CD8-positive, alpha-beta memory T cell (primary cell): Measurements from ENCODE around the gene PWWP2B. TPM values are rescaled to one million over a fixed set of nuclear protein-coding genes. Genes with fewer than 3 reads are reported as not detected.

Experiments
- CTCF ChIA-PET: fragments of 350-600 bp; sonication (Branson Sonifier 250); formaldehyde crosslinking; loops from one replicate; lab custom pipeline; 2021; ENCODE audit warnings: antibody characterized with exemption; lab: Charles Lee
- POLR2A ChIA-PET: fragments of 350-600 bp; sonication (Branson Sonifier 250); formaldehyde crosslinking; loops from one replicate; lab custom pipeline; 2021; ENCODE audit warnings: antibody characterized with exemption; lab: Charles Lee
- DNase-seq, 5 donors: peaks; one replicate each; pipeline versions ENCODE4 v3.0.0 to v3.0.0-alpha.2; 2020 to 2022; ENCODE audit warnings: mixed read lengths in 1 of 5
- H3K27ac ChIP-seq: one replicate; pipeline ENCODE4 v1.7.0; 2013; ENCODE audit warnings: low read depth, mild to moderate bottlenecking, low read length, moderate library complexity
- H3K27me3 ChIP-seq: 2 replicates; pipeline ENCODE4 v1.7.0; 2013; ENCODE audit warnings: low read length, mild to moderate bottlenecking; ENCODE audit not compliant: insufficient read depth, poor library complexity, severe bottlenecking
- H3K36me3 ChIP-seq: 2 replicates; pipeline ENCODE4 v1.7.0; 2013; ENCODE audit warnings: mild to moderate bottlenecking, low read length, moderate library complexity; ENCODE audit not compliant: insufficient read depth
- H3K4me1 ChIP-seq: 2 replicates; pipeline ENCODE4 v1.7.0; 2013; ENCODE audit warnings: mild to moderate bottlenecking, low read length, moderate library complexity; ENCODE audit not compliant: insufficient read depth
- H3K4me3 ChIP-seq: 2 replicates; pipeline ENCODE4 v1.7.0; 2013; ENCODE audit warnings: mild to moderate bottlenecking, low read length
- H3K9me3 ChIP-seq: 2 replicates; pipeline ENCODE4 v1.7.0; 2013; ENCODE audit warnings: mild to moderate bottlenecking, low read length
- H3K27ac Mint-ChIP-seq, 8 donors: one replicate each; pipeline ENCODE4 v1.8.0; 2020 to 2021; ENCODE audit warnings: mixed read lengths in 8 of 8, mild to moderate bottlenecking in 6 of 8, inconsistent platforms in 3 of 8, moderate library complexity in 3 of 8
- H3K27me3 Mint-ChIP-seq, 2 donors: one replicate each; pipeline ENCODE4 v1.8.0; 2020 to 2021; ENCODE audit warnings: mixed read lengths in 2 of 2, mild to moderate bottlenecking in 1 of 2, moderate library complexity in 1 of 2
- H3K36me3 Mint-ChIP-seq, 3 donors: one replicate each; pipeline ENCODE4 v1.8.0; 2020 to 2021; ENCODE audit warnings: mixed read lengths in 3 of 3, inconsistent platforms in 1 of 3, mild to moderate bottlenecking in 1 of 3
- H3K4me1 Mint-ChIP-seq, 3 donors: one replicate each; pipeline ENCODE4 v1.8.0; 2020 to 2021; ENCODE audit warnings: mixed read lengths in 3 of 3, inconsistent platforms in 1 of 3, mild to moderate bottlenecking in 1 of 3
- H3K4me3 Mint-ChIP-seq, 7 donors: one replicate each; pipeline ENCODE4 v1.8.0; 2020 to 2021; ENCODE audit warnings: mixed read lengths in 7 of 7, mild to moderate bottlenecking in 6 of 7, moderate library complexity in 4 of 7, inconsistent platforms in 2 of 7
- H3K9me3 Mint-ChIP-seq, 5 donors: one replicate each; pipeline ENCODE4 v1.8.0; 2020 to 2022; ENCODE audit warnings: mixed read lengths in 5 of 5, mild to moderate bottlenecking in 3 of 5, moderate library complexity in 2 of 5, inconsistent platforms in 1 of 5
- polyA plus RNA-seq: library from polyadenylated mRNA; unstranded; fragments of 300-500 nt; fragmentation: Illumina TruSeq; gene quantifications from one replicate; pipeline ENCODE4 v1.2.3, GENCODE V29; 2021
- total RNA-seq, 2 experiments: library from RNA; stranded (reverse); gene quantifications; one replicate each; pipeline ENCODE4 v1.2.3, GENCODE V29; 2021

PWWP2B gene
- total and polyA plus RNA-seq, 3 experiments from 2014 or later: 3.1 to 4.4 (median 3.7) TPM

DNA sequence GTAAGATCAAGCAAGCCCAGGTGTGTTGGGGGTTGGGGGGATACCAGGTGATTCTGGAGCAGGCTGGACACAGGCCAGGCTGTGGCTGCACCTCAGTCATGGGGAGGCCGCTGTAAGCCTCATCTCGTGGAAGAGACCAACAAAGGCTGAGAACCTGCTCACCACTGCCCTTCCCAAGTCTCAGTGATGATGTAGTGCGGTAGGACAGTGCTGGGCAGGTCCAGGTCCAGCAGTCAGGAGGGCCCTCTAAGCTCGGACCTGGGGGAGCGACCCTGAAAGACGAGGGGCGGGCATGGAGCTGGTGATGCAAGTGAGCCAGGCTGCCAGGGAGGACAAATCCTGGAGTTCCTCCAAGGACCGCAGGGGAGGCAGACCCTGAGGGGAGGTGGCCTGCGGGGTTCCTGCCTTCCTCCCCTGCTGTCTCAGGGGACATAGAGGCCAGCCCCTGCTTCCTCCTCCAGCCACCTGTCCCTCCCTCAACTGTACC lies 3.3 kb upstream of the PWWP2B start:
- Mint-ChIP-seq H3K4me3 (peak overlapping the region in 2 of 7 donors; percentile 25 to 52), H3K9me3 (no peaks in the 10 kb centered on the region), H3K27me3 (no peaks in the 10 kb centered on the region), H3K27ac (peak overlapping the region in 7 of 8 donors; percentile 40 to 93 (median 63)), H3K36me3 (peaks cover 0 to 2% (median 0%) of the 10 kb centered on the region in 3 donors), H3K4me1 (peaks cover 6 to 28% (median 11%) of the 10 kb centered on the region in 3 donors)
- no peaks in the 10 kb centered on the region for H3K27me3 ChIP-seq
- peaks cover 12% of the 10 kb centered on the region for H3K4me1 ChIP-seq
- H3K36me3 ChIP-seq: no peaks in the 10 kb centered on the region
- H3K4me3 ChIP-seq: no peak overlapping the region
- H3K27ac ChIP-seq: no peak overlapping the region
- H3K9me3 ChIP-seq: no peaks in the 10 kb centered on the region
- CTCF ChIA-PET: interaction anchor here (1.7 to 1.8 kb wide), 2 partner anchors 50 to 55 kb away, joined by 5 read pairs; no protein-coding TSS in a partner anchor
- no peak for DNase-seq
- POLR2A ChIA-PET: no interaction called here

DNA sequence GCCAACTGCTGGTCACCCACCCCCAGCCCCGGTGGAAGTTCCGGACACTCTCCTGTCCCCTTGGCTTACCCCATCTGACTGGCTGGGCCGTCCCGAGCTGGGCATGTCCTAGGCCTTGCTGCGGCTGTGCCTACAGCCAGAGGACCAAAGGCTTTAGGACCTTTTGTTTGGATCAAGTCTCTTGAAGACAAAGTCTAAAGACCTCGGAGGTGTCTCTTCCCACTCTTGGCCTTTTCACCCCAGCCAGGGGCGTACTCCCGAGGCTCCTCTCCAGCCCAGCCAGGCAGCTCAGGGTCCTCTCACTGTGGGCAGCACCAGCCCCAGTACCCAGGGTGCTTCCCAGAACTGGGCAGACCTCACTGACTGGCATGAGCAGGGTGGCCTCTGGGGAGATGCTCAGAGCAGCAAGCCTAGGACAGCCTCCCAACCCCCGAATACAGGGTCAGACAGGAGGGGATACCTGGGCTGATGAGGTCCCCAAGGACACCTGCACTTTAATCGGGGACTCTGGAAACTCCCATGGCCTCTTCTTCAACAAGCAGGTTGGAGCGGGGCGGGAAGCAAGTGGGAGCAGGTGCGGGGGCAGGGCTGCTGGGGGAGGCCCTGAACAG lies 2.7 kb upstream of the PWWP2B start:
- Mint-ChIP-seq H3K27me3 (no peaks in the 10 kb centered on the region), H3K4me3 (peak overlapping the region in 5 of 7 donors; percentile 25 to 77 (median 63)), H3K36me3 (peaks cover 0 to 2% (median 0%) of the 10 kb centered on the region in 3 donors), H3K9me3 (no peaks in the 10 kb centered on the region), H3K4me1 (peaks cover 6 to 34% (median 11%) of the 10 kb centered on the region in 3 donors), H3K27ac (peak overlapping the region in 6 of 8 donors; percentile 44 to 91 (median 68))
- DNase-seq: no peak
- ChIA-PET CTCF (interaction anchor here (1.8 kb wide), 1 partner anchor 49 kb away, joined by 5 read pairs; no protein-coding TSS in a partner anchor), POLR2A (no interaction called here)
- no peaks in the 10 kb centered on the region for H3K9me3 ChIP-seq
- no peaks in the 10 kb centered on the region for H3K36me3 ChIP-seq
- H3K4me3 ChIP-seq: no peak overlapping the region
- H3K27me3 ChIP-seq: no peaks in the 10 kb centered on the region
- H3K27ac ChIP-seq: no peak overlapping the region
- H3K4me1 ChIP-seq: peaks cover 12% of the 10 kb centered on the region

DNA sequence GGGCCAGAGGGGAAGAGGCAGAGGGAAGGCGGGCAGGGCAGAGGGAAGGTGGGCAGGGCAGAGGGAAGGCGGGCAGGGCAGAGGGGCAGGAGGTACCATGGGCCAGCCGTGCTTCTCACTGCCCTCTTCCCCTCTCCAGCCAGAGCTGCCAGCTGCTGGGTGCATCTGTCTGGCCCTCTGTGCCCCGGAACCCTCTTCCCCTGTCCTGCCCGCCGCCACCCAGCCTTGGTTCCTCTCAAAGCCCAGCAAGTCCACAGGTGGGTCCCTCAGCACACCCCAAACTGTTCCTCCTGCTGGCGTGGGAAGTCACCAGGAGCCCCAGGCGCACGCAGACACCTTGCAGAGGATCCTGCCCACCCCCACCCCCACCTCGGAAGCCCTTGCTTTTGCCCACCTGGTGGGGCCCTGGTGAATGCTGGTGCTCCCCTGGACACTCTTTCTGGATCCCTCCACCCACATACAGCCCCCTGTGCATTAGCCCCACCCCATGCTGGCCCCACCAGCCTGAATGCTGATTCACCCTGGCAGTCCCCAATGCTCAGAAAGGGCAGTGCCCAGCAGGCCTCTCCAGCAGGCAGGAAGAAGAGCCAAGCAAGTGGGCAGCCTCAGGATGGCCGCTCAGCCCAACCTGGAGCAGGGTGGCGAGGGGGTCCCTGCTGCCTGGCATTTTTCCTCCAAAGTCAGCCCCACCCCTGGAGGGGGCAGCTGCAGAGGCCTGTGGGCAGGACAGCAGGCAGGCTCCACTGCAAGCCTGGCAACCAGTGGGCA lies 1.9 kb upstream of the PWWP2B start:
- H3K27me3 ChIP-seq: no peaks in the 10 kb centered on the region
- Mint-ChIP-seq H3K27me3 (no peaks in the 10 kb centered on the region), H3K4me3 (peak overlapping the region; percentile 38 to 77 (median 65)), H3K27ac (peak overlapping the region; percentile 44 to 98 (median 76)), H3K36me3 (peaks cover 0 to 2% (median 0%) of the 10 kb centered on the region in 3 donors), H3K9me3 (no peaks in the 10 kb centered on the region), H3K4me1 (peaks cover 6 to 42% (median 15%) of the 10 kb centered on the region in 3 donors)
- no peak for DNase-seq
- no peaks in the 10 kb centered on the region for H3K9me3 ChIP-seq
- CTCF ChIA-PET: no interaction called here
- no peak overlapping the region for H3K27ac ChIP-seq
- H3K4me1 ChIP-seq: peaks cover 17% of the 10 kb centered on the region
- no peak overlapping the region for H3K4me3 ChIP-seq
- POLR2A ChIA-PET: no interaction called here
- H3K36me3 ChIP-seq: no peaks in the 10 kb centered on the region

DNA sequence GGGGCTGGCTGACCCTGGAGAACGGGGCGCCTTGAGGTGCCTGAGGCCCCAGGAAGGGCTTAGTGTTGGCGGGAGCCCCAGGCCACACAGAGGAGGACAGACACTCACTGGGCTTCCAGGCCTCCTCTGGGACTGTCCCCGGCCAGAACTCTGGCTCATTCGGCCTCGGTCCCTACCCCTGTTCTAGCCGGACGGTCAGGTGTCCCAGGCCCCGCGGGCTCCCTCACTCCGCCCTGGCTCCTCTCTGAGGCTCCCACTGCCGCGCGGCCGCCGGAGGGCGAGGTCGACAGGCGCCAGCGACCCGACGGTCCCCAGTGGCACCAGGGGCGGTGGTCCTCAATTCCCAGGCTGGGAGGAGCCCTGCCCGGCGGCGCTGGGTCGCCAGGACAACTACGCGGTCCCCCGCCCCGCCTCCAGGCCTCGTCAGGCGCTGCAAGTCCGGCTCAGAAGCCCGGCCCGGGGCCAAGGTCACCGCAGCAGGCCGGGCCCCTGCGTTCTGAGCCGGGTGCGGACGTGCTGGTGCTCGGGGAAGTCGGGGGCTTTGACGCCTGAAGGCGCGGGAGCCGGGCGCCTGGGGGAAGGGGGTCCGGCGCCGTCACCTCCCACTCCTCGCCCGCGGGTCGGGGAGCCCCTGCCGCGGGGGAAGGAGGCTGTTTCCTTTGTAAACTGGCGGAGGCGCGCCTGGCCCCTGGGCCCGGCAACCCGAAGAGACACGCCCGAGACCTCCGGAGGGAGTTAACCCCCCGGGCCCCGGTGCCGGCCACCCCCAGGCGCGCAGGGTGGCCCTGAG lies 1.1 kb upstream of the PWWP2B start:
- H3K27me3 Mint-ChIP-seq: no peaks in the 10 kb centered on the region
- H3K36me3 Mint-ChIP-seq: peaks cover 0 to 2% (median 0%) of the 10 kb centered on the region in 3 donors
- Histone ChIP-seq H3K36me3 (no peaks in the 10 kb centered on the region), H3K27me3 (no peaks in the 10 kb centered on the region), H3K27ac (peak overlapping the region; percentile 43), H3K9me3 (no peaks in the 10 kb centered on the region), H3K4me1 (peaks cover 17% of the 10 kb centered on the region), H3K4me3 (no peak overlapping the region)
- POLR2A ChIA-PET: no interaction called here
- H3K27ac Mint-ChIP-seq: peak overlapping the region in 2 of 8 donors; percentile 67 to 98
- H3K4me1 Mint-ChIP-seq: peaks cover 6 to 47% (median 17%) of the 10 kb centered on the region in 3 donors
- no peak for DNase-seq
- peak overlapping the region in 2 of 7 donors; percentile 23 to 37 for H3K4me3 Mint-ChIP-seq
- H3K9me3 Mint-ChIP-seq: no peaks in the 10 kb centered on the region
- CTCF ChIA-PET: no interaction called here

DNA sequence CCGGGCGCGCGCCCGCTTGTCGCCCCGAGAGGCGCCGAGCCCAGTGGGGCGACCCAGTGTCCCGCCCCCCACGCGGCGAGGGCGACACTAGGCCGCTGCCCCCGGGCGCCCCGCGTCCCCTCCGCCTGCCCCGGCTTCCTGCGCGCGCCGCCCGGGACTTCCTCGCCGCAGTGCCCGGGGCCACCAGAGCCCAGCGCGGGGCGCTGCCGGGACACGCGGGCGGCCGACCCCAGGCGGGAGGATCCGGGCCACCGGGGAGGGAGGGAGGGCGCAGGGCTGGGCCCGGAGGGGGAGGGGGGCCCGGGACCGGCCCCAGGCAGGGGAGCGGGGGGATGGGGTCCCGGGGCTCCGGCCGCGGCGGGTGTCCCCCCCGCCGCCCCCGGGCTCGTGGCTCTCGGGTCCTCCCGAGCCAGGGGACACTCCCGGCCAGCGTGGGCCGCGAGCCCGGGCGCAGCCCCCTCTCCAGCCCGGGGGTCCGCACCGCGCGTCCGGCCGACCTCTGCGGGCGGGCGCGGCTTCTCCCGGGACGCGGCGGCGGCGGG lies 435 bp upstream of the PWWP2B start:
- CTCF ChIA-PET: interaction anchor here (1.0 to 4.0 kb wide), 2 partner anchors 9 to 50 kb away, joined by 4 to 17 read pairs; no protein-coding TSS in a partner anchor
- Mint-ChIP-seq H3K4me1 (peaks cover 6 to 47% (median 17%) of the 10 kb centered on the region in 3 donors), H3K9me3 (no peaks in the 10 kb centered on the region), H3K27ac (no peak overlapping the region), H3K4me3 (no peak overlapping the region), H3K27me3 (no peaks in the 10 kb centered on the region), H3K36me3 (peaks cover 0 to 2% (median 0%) of the 10 kb centered on the region in 3 donors)
- H3K4me3 ChIP-seq: no peak overlapping the region
- POLR2A ChIA-PET: interaction anchor here (2.3 kb wide), 1 partner anchor 50 kb away, joined by 15 read pairs; no protein-coding TSS in a partner anchor
- peak overlapping the region; percentile 43 for H3K27ac ChIP-seq
- H3K27me3 ChIP-seq: no peaks in the 10 kb centered on the region
- peak; percentile 58 to 80 (median 76) for DNase-seq
- H3K36me3 ChIP-seq: no peaks in the 10 kb centered on the region
- H3K4me1 ChIP-seq: peaks cover 17% of the 10 kb centered on the region
- H3K9me3 ChIP-seq: no peaks in the 10 kb centered on the region

DNA sequence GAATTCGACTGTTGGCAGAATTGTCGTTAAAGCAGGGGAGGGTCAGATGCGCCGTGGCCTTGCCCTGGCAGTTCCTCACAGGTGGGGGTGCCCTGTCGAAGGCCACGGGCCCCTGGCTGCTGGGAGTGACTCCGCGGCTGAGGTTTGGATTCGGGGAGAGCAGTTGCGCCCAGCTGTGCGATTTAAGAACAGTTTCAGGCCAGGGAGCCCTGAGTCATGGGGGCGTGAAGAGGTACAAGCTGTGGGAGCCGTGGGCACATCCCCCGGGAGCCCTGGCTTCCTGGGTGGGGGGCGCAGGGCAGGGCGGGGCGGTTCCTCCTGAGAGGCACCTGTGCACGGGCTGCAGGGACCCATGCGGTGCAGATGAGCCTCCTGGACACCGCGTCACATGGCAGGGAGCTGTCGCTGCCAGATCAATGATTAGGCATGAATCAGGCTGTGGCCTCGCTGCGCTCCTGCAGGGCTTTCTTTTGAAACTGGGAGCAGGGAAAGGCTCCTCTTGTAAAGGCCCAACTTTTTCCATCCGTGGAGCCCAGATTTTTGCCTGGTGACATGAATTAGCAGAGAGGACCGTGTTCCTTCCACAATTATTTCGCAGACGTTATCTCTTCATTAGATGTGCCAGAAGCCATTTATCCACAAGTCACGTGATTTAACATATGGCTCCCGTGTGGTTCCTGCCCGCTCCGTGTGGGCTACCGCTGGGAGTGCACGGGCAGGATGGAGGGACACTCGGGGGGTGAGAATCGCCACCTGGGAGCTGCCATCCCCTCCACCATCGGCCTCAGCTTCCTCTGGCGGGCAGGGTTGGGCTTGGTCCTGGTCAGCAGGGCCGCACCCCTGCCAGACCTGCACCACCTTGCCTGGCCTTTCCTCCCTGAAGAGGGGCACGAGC lies 918 bp downstream of the PWWP2B start:
- Mint-ChIP-seq H3K36me3 (peaks cover 0 to 2% (median 0%) of the 10 kb centered on the region in 3 donors), H3K4me3 (peak overlapping the region; percentile 80 to 90 (median 88))
- CTCF ChIA-PET: interaction anchor here (1.0 to 4.0 kb wide), 3 partner anchors 8 to 48 kb away, joined by 4 to 17 read pairs (median 4); no protein-coding TSS in a partner anchor

More for the DNA sequence above, 918 bp downstream of the PWWP2B start:
- Mint-ChIP-seq H3K27me3 (no peaks in the 10 kb centered on the region), H3K27ac (peak overlapping the region; percentile 73 to 94 (median 90)), H3K4me1 (peaks cover 0 to 41% (median 14%) of the 10 kb centered on the region in 3 donors), H3K9me3 (no peaks in the 10 kb centered on the region)
- Histone ChIP-seq H3K9me3 (no peaks in the 10 kb centered on the region), H3K4me3 (peak overlapping the region; percentile 68), H3K27ac (peak overlapping the region; percentile 24), H3K36me3 (no peaks in the 10 kb centered on the region), H3K4me1 (peaks cover 17% of the 10 kb centered on the region), H3K27me3 (no peaks in the 10 kb centered on the region)
- DNase-seq: peak in 3 of 5 donors; percentile 14 to 60 (median 37)
- POLR2A ChIA-PET: interaction anchor here (2.3 kb wide), 1 partner anchor 49 kb away, joined by 15 read pairs; no protein-coding TSS in a partner anchor
